ENCODE results near the gene CFAP61.
A peak's percentile ranks its signal among the peaks of the same experiment; 100 is the strongest.

The CFAP61 gene, protein sequence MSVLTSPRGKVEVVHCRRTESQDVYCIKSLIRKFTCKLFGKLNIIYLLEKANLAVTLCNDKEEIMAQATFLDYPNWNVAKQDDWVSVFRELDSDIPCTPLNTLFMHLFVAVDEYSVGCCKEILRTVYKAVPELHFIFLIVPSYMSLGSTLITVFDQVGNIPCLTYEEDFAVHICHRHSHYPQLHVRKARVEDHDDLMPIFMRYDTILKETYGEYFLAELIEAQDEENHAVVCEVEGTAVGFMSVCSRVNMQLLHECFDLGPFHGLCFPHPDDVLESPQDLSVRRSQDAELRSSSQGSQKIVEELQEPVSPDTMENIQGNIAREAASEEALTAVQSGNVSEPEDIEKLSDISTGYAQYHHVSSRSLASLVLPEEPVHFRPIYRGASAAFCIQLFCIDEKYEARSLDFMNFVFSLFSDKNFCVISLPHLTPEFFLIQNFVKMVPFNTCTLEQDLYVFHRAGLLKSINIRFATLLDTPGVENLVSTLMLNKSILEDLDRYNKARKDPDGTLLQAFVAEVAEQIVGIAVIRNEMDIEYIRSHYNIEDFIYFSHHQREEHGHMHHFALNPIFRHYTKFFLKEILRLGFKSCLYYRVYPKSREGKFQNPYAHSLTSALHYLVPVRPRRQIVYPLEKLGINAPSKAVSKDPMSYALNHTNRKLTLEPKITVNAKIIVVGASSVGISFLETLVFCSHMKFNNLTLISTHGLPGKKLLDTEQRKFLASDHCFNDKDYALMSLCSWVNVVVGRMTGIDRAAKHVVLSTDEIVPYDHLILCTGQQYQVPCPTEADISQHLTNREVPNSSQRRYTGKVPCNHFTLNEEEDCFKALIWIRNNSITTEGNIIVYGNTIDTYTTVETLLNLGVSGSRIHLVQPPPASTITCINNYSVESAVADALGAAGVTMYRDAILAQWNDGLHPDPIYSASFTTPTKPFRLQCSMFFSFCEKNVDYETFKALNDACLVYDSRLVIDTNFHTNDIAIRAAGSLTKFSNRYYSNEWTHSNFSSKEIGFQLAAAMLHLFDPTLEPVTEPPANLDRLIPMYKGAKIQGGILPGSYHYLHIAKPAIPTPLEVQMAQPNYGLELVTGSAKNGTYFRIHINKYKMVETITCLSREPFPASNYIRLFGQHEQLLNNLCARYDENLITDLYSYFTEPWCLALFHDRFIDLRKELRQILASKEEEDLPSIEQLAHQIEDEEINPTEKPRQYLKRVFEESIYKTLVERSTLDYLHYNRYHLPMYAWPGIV

DNA sequence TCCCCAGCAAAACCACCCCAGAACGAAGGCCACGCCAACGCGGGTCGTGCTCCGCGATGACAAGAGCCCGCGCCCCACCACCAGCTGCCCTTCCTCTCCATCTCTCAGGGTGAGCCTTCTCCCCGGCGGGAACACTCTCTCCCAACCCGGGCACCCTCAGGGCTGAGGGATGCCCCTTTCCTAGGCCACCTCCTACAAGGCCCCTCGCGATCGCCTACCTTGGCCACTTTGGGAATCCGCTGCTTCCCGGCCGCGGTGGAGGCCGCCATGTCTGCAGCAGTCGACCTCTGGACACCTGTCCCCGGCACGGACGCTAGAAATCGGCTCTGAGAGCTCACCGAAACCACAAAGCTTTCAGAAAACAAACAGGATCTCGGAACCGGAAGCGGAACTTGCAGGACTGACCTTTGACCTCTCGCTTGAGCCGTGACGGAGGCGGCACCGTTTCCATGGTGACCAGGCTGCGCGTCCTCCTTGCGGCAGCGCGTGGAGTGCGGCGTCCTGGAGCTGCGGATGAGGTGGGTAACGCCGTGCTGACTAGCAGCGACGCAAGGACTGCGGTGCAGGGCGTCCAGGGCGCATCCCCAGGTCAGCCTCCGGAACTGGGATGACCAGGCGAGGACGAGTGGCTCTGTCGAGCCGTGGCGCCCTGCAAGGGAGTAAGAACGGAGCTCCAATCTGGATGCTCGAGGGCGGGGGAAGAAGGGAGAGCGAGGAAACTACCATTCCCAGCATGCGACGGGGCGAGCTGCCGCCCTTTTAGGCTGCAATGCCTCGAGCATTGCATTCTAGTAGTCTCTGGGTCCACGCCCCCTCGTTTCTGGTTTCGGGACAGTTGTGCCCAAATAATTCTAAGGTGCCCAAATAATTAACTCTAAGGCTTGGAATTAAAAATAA is at the start of gene CFAP61, which contains the start of gene CRNKL1:
CFAP61 (plus strand) TSS at position 459 of the 897 bp plus-strand sequence. CDS start 4,122 bp downstream, outside the sequence.
CRNKL1 (minus strand) TSS at position 393 of the 897 bp plus-strand sequence; CDS start at position 269, 124 bp downstream.
- peak; percentile 94 for DNase-seq (ENCODE audit: low read depth)

DNA sequence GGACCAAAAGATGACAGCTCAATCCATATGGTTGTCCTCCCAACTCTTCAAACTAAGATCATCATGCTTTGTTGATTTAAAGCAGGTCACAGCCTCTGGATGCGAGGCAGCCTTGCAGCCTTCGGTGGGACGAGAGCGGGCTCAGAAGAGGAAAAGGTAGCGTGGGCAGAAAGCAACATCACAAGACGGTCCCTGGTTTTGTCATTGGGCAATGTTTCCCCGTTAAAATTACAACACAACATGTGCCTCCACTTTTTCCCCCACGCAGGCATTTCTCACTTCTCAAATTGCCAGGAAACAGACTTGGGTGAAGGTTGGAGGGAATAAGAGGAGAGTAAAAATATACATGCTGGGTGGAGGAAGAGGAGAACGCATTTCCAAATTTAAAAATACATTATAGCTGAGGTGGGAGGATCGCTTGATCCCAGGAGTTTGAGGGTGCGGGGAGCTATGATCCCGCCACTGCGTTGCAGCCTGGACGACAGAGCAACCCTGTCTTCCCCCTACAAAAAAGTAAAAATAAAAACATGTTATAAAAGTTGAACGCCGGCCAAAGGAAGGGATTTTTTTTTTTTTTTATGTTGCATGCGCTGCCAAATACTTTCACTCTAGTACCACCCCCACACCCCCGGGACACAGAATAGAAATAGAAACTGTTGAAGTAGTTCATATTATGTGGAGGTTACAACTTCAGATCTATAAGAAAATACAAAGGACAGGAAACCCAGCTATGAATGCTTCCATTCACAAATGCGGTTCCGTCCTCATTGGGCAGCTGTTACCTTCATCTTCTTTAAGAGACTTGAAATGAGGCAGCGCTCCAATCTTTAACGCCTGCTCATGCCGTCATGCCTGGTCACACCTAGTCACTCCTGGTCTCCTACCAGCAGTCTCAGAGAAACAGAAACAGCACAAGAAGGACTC is 49.0 kb upstream of the CFAP61 start:
- DNase-seq (ENCODE audit: low read depth): peak; percentile 73

DNA sequence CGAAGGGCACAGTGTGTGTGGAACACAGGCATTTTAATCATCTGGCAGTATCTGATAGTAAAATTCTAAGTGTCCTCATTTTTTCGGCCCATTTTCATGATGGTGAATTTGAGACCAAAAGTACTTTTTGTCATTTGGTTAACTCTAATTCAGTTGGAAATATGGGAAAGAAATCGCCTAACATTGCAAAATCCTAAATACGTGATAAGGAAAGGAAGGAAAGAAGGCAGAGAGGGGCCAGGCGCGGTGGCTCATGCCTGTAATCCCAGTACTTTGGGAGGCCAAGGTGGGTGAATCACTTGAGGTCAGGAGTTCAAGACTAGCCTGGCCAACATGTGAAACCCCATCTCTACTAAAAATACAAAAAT is 48.4 kb upstream of the CFAP61 start:
- peak; percentile 70 for DNase-seq (ENCODE audit: low read depth)

DNA sequence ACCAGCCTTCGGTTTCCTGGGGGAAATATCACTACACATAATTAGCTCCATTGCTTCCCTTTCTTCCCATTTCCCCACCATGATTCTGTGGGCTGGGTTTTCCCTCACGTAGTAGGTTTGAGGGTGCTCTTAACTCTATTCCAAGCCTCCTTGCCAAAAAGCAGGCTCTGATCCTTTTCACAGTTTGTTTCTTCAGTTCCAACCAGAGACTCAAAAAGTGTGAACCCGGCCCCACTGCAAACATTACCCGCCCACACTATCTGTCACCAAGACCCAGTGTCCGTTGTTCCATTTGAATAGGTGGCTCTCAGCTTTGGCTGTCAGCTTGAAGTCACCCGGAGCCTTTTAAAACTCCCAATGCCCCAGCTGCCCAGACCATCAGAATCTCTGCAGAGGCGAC is 47.0 kb upstream of the CFAP61 start:
- no peak for DNase-seq (ENCODE audit: low read depth)

DNA sequence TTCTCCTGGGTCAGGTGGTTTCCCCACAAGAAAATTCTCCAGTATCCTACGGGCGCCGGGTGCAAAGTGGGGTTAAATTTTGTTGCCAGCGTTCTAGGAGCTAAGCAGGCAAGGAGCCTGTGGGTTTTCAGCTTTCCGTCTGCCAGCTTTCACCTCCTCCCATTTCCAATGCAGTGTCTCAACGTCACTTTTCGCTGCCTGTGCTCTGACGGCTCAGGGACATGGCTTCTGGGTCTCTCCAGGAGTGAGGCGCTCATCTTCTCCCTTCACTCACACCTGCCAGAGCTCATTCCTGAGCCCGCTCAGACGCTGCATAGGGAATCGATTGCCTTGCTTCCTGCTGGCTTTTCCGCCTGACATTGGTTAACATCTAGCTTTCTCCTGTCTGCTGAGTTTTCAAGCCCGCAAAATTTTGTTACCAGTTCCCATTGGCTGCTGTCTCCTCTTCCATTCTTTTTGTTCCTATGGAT is 42.5 kb upstream of the CFAP61 start:
- DNase-seq (ENCODE audit: low read depth): no peak

DNA sequence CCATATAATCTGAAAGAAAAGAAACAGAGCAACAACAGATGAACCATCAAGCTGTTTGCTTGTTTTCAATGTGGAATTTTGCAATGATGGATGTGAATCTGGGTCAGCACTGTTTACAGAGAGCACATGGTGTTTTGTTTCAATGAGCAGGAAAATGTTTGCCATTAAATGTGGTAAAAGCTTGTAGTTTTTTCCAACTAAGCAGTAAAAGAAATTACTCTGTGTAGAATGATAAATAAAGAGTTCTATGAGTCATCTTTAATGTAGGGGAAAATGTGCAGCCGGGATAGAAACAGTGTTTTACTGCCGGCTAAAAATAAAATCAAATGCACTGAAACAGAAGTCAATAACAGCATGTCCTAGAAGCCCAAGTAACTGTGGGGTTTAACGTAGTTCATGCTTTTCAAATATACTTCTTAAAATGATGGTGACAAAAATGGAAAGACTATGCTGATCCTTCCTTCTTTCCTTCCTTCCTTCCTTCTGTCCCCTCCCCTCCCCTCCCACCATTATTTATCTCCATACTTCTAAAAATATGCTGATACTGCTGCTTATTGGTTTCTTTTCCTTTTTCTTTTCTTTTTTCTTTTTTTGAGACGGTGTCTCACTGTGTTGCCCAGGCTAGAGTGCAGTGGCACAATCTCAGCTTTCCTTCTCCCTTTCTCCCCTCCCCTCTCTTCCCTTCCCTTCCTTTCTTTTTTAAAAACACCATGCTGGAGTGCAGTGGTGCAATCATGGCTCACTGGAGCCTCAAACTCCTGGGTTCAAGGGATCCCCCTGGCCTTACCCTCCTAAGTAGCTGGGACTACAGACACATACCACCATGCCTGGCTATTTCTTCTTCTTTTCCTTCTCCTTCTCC is 41.5 kb upstream of the CFAP61 start:
- DNase-seq (ENCODE audit: low read depth): peak; percentile 90

DNA sequence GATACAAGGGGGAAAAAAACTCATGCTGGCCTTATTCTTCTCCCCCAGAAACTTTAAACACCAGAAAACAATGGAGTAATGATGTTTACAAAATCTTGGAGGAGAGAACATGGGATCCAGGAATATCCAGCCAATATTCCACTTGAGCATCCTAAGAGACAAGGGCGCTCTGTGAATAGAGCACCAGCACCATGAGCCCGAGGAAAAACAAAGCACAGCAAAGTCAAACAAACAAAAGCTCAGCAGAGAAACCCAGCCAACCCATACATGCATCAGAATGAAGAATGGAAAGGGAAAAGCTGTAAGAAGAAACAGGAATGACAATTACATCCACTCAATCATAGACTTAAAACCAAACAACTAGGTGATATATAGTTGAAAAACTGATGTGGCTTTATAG is 39.8 kb upstream of the CFAP61 start:
- DNase-seq (ENCODE audit: low read depth): no peak

DNA sequence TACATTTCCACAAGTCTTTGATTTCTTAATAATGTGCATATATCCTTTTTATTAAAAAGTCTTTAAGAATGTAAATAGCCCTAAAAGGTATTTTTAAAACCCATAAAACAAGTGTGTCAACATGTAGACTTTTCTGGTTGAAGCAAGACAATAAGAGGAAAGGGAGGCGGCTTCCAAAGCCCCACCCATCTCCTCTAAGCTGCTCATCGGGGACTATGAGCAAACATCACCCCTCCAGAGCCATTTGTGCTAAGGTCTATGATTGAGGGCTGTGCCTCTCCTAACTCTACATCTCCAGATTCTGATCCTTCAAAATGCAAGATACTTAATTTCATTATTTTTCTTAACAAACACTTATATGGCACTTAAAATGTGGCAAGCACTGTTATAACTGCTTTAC is 37.7 kb upstream of the CFAP61 start:
- no peak for DNase-seq (ENCODE audit: low read depth)

DNA sequence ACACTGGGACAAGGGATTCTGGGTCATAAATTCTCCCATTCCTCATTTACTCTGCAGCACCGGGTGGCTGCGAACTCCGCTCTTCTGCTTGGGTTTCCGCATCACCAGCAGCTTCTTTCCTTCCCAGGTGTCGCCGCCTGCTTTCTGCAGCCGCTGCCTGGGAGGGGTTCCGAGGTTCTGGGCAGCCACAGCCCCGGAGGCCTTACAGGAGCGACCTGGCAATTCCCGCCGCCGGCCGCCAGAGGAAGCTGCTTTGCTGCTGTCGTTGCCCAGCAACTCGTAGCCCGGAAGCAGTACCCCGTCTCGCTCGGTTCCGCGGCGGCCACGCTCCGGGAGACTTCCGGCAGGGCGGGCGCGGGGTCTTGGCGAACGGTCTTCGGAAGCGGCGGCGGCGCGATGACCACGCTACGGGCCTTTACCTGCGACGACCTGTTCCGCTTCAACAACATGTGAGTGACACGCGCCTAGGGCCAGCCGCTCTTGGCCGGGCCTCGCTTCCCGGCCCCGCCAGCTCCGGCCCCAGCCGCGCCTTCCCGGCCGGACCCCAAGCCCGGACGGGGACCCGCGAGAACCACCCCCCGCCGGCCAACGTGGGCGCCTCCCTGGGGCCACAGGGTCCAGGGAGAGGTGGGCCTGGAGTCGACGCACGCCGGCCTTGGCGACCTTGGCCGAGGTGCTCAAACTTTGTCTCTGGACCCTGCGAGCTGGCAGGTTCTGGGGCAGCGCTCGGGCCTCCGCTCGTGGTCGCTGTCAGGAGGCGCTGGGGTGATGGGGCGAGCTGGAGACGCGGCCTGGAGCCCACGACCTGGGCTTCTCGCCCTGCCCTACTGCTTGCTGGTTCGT is 35.1 kb upstream of the CFAP61 start, which contains the start of gene NAA20:
NAA20 (plus strand) TSS at position 362 of the 843 bp plus-strand sequence; CDS start at position 397, 35 bp downstream.
- DNase-seq (ENCODE audit: low read depth): peak; percentile 89

DNA sequence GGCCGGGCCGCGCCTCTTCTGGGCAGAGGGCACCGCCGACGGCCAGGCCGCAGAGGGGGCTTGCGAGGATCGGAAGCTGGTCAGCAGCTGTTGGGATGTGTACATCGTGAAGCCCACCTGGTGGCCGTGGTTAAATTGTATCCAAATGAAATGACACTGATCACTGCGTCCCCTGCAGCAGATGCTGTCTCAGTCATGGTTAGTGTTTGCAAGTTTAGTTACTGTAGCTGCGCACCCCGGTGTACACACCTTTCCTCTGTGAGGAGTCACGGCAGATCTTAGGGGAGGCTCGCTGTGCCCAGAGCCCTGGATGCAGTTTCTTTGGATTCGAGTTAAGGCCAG is 34.5 kb upstream of the CFAP61 start:
- no peak for DNase-seq (ENCODE audit: low read depth)

DNA sequence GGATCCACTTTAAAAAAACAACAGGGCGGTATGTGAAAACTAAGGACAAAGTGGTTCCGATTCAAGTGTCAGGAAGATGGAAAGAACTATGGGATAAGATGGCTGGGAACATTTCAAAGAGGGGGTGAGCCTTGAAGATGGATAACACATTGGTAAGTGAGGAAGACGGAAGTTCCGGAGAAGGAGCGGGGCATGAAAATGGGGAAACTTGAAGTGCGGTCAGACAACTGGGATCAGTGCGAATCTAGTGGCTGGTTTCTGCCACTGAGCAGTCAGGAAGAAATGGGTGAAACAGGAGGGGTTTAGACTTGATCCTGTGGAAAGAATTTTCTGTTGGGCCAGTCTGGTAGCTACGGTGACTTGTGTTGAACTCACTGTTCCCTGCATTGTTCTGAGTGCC is 34.0 kb upstream of the CFAP61 start:
- no peak for DNase-seq (ENCODE audit: low read depth)

DNA sequence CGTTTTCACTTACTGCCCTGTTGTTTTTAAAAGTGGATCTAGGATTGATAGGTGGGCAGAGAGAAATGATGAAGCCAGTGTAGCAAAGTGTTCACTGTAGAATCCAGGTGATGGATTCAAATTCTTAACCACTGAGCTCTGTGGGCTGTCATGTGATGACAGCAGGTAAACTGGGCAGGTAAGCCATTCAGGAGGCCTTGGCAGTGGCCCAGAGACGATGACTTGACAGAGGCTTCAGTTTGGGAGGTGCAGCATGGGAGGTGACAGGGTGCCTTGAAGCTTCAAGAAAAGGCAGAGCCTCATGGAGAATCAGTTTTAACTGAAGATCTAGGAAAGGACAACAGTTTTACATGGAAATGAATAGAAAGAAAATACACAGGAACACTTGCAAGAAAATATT is 33.2 kb upstream of the CFAP61 start:
- no peak for DNase-seq (ENCODE audit: low read depth)

DNA sequence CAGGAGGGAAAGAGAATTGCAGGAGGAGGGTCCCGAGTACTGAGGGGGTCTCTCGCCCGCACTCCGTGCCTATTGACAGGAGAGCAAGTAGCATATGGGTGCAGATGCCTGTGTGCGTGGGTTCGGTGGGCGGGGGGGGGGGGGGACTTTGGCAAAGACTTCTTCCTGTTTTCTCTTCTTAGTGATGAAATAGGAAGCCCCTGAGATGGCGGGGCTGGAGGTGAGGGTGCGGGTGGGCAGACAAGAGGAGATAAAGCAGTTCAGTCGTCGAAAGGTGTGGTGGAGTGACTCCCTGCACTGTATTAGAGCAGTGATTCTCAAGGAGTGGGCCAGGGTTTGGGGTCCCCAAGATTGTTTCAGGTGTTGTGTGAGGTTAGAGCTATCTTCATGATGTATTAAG is 31.4 kb upstream of the CFAP61 start:
- DNase-seq (ENCODE audit: low read depth): no peak

DNA sequence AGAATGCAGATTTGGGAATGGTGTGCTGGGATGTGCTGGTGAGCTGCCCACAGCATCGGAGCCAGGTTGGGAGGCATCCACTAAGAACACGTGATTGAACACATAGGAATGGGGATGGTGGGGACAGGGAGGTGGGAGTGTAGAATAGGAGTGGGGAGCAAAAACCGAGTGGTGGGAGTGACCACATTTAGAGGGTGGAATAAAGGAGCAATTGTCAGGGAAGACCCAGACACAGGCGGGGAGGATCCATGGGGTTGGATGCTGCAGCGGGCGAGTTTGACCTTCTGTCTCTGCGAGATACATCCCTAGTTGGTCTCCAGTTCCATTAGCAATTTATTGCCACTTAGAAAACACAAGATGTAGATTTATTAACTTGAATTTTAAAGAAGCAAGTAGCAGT is 30.5 kb upstream of the CFAP61 start:
- no peak for DNase-seq (ENCODE audit: low read depth)

DNA sequence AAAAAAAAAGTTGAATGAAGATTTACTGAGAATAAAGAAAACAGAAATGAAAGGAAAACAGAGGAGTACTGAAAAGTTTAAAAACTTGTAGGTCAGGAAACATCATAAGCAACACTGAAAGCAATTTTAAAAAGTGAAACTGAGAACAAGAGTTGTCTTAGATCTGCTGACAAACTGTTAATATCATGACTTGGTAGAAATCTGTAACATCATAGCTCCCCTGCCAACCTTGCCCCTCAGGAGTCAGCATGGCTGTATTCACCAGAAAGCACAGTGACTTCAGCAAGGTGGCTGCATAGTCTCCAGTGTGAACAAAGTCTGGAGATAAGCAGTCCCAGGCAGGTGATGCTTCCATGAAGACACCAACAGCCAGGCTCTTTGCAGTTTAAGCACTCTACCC is 29.8 kb upstream of the CFAP61 start:
- DNase-seq (ENCODE audit: low read depth): no peak

DNA sequence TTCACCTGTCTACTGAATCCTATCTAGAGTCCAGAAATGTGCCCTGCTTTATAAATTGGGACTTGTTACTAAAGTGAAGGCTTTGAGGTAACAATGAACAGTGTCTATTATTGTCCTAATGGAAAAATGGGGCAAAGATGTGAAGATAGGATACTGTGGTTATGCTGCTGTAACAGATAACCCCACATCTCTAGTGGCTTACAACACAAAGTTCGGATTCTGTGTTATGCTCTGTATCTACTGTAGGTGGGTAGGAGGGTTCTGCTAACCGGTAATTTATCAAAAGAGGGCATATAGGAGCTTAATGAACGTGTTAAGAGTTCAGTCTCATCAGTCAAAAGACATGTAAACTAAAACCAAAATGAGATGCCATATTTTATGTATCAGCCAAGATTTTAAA is 28.9 kb upstream of the CFAP61 start:
- no peak for DNase-seq (ENCODE audit: low read depth)

DNA sequence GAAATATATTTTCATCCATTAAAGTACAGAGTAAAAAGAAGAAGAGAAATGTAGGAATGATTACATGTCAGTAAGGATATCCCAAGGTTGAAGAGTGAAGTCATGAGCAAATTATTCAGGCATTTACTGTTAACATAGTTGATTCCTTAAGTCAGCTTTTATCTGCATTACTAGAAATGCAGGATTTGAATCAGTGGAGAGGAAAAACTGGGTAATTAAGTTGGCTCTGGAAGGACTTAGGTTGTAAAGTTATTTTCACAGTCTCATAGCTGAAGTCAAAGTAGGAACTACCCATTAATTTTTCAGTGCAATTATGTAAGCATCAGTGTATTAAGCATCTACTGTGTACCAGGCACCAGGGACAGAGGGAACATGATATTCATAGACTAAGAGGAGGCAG is 27.4 kb upstream of the CFAP61 start:
- peak; percentile 85 for DNase-seq (ENCODE audit: low read depth)

DNA sequence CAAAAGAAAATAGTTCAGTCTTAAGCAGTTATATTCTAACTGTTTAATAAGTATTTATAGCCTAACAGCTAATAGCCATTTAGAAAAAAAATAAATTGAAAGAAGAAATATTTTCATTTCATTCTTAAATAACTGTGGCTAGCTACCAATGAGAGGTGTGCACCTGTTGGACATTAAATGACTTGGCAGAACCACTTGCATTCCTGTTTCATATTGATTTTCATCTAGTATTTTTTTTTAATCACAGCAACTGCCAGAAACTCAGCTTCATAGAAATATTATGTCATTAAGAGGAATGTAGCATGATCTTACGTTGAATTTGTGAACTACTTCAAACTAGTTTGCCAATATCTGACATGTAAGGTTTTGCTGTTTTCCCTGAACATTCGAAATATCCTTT is 25.0 kb upstream of the CFAP61 start:
- DNase-seq (ENCODE audit: low read depth): no peak
